Central memory CD8-positive, alpha-beta T cell (primary cell): ENCODE measurements around the gene FITM1.

Experiments used
- ATAC-seq: fragments of 150-1000 bp; cut with Tn5 transposase; replicated peaks from 2 replicates; pipeline ENCODE4 v1.10.0; 2022; ENCODE audit warnings: mild to moderate bottlenecking, moderate FRiP score, moderate number of reproducible peaks; ENCODE audit not compliant: poor library complexity, severe bottlenecking; ENCODE audit errors: extremely low read depth
- DNase-seq, 2 donors: peaks; one replicate each; pipeline ENCODE4 v3.0.0; 2021; ENCODE audit warnings: low spot score in 2 of 2
- H3K27ac Mint-ChIP-seq: one replicate; pipeline ENCODE4 v1.8.0; 2022; ENCODE audit warnings: low read depth, mild to moderate bottlenecking, moderate library complexity, mixed read lengths
- H3K27me3 Mint-ChIP-seq: one replicate; pipeline ENCODE4 v1.8.0; 2022; ENCODE audit warnings: mixed read lengths
- H3K36me3 Mint-ChIP-seq: one replicate; pipeline ENCODE4 v1.8.0; 2022; ENCODE audit warnings: mild to moderate bottlenecking, moderate library complexity, mixed read lengths; ENCODE audit not compliant: insufficient read depth
- H3K4me1 Mint-ChIP-seq: one replicate; pipeline ENCODE4 v1.8.0; 2022; ENCODE audit warnings: mixed read lengths
- H3K4me3 Mint-ChIP-seq: one replicate; pipeline ENCODE4 v1.8.0; 2022; ENCODE audit warnings: mild to moderate bottlenecking, moderate library complexity, mixed read lengths
- H3K9me3 Mint-ChIP-seq: one replicate; pipeline ENCODE4 v1.8.0; 2022; ENCODE audit warnings: mixed read lengths

The FITM1 gene

GRCh38 chr14:24092505-24093206, 37.8 kb upstream of the FITM1 start:
- no peak for ATAC-seq
- no peaks in the 10 kb centered on the region for H3K27me3 Mint-ChIP-seq

GRCh38 chr14:24093207-24093900, 37.1 kb upstream of the FITM1 start:
- H3K9me3 Mint-ChIP-seq: no peaks in the 10 kb centered on the region
- peaks cover 38% of the 10 kb centered on the region for H3K4me1 Mint-ChIP-seq
- H3K4me3 Mint-ChIP-seq: peak overlapping the region; percentile 94
- DNase-seq (no peak), ATAC-seq (no peak)
- H3K27ac Mint-ChIP-seq: peak overlapping the region; percentile 92
- no peaks in the 10 kb centered on the region for H3K27me3 Mint-ChIP-seq
- H3K36me3 Mint-ChIP-seq: peaks cover 9% of the 10 kb centered on the region

More at GRCh38 chr14:24092505-24093206, 37.8 kb upstream of the FITM1 start:
- H3K4me3 Mint-ChIP-seq: peak overlapping the region; percentile 94
- DNase-seq: no peak
- peak overlapping the region; percentile 92 for H3K27ac Mint-ChIP-seq
- H3K9me3 Mint-ChIP-seq: no peaks in the 10 kb centered on the region
- H3K36me3 Mint-ChIP-seq: peaks cover 8% of the 10 kb centered on the region
- peaks cover 38% of the 10 kb centered on the region for H3K4me1 Mint-ChIP-seq

DNA sequence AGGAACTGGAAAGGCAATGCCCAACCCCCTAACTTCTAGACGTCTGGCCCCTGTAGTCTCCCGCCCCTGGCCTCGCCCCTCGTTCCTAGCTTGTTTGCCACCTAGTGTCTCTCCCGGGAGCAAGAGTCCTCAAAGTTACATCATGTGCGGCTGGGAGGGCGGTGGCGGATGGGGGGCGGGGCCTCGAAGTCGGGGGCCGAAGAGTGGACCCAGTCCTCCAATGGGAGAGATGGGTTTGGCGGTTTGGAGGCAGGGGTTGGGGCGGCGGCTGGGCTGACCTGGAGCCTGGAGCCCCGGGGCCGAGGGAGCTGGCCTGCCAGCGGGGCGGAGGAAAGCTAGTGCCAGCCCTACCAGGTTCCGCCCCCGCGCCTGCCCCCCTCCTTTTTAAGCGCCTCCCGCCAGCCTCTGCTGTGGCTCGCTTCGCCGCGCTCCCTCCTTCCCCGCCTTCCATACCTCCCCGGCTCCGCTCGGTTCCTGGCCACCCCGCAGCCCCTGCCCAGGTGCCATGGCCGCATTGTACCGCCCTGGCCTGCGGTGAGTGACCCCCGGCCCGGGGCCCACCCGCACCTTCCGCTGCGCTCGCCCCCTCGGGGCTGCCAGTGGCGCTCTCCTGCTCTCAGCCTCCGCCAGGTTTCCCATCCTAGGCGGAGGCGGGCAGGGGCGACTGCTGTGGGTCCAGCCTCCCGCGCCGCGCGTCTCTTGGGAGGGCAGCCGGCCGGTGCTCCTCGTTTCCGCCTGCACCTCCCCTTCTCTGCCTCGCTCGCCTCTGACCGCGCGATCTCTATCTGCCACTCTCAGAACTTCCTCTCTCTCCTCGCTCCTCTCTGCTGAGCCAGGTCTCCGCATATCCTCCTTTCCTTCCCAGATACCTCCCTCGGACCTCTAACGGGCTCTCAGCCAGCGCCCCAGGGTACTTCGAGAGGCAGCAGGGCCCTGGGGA, 36.3 kb upstream of the FITM1 start, which contains the start of gene PCK2:
PCK2 (plus strand) TSS at position 411 of the 940 bp plus-strand sequence; CDS start at position 506, 95 bp downstream.
- DNase-seq (peak; percentile 41 to 47), ATAC-seq (peak; percentile 77)
- no peaks in the 10 kb centered on the region for H3K27me3 Mint-ChIP-seq
- H3K4me1 Mint-ChIP-seq: peaks cover 38% of the 10 kb centered on the region
- H3K9me3 Mint-ChIP-seq: no peaks in the 10 kb centered on the region
- H3K4me3 Mint-ChIP-seq: peak within 1 kb of the TSS; percentile 94
- peak within 1 kb of the TSS; percentile 96 for H3K27ac Mint-ChIP-seq
- peaks cover 9% of the 10 kb centered on the region for H3K36me3 Mint-ChIP-seq

DNA sequence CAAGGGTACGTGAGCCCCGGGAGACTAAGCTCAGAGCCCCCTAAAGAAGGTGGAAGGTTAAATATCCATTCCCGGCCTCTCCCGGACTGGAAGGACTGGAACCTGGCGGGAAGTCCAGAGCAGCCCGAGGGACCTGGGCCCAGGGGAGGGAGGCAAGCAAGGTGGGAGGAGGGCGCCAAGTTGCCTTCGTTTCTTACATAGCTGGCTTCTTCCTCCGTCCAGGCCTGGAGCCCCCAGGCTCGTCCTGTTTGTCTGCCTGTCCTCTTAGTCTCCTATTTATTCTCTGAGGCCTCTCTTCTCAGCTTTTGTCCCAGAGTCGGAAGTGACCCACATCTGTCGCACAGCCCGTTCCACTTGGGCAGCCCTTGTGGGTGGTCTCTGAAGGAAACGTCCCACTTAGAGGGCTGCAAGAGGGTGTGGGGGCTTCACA, 35.6 kb upstream of the FITM1 start:
- Mint-ChIP-seq H3K36me3 (peaks cover 9% of the 10 kb centered on the region), H3K4me1 (peaks cover 42% of the 10 kb centered on the region), H3K9me3 (no peaks in the 10 kb centered on the region), H3K27ac (peak overlapping the region; percentile 96), H3K4me3 (peak overlapping the region; percentile 94), H3K27me3 (no peaks in the 10 kb centered on the region)
- ATAC-seq (no peak), DNase-seq (no peak)

- H3K9me3 Mint-ChIP-seq: no peaks in the 10 kb centered on the region
- ATAC-seq: peak; percentile 17
- peaks cover 9% of the 10 kb centered on the region for H3K36me3 Mint-ChIP-seq
- H3K27ac Mint-ChIP-seq: peak overlapping the region; percentile 96
- peaks cover 40% of the 10 kb centered on the region for H3K4me1 Mint-ChIP-seq
- peak overlapping the region; percentile 94 for H3K4me3 Mint-ChIP-seq
- H3K27me3 Mint-ChIP-seq: no peaks in the 10 kb centered on the region
- DNase-seq: no peak
Observed at GRCh38 chr14:24095271-24096068, 35.0 kb upstream of the FITM1 start.

GRCh38 chr14:24096545-24097181, 33.8 kb upstream of the FITM1 start:
- no peak overlapping the region for H3K27ac Mint-ChIP-seq
- no peaks in the 10 kb centered on the region for H3K27me3 Mint-ChIP-seq
- peaks cover 36% of the 10 kb centered on the region for H3K4me1 Mint-ChIP-seq
- no peaks in the 10 kb centered on the region for H3K9me3 Mint-ChIP-seq
- peaks cover 11% of the 10 kb centered on the region for H3K36me3 Mint-ChIP-seq
- H3K4me3 Mint-ChIP-seq: peak overlapping the region; percentile 32
- DNase-seq: no peak
- no peak for ATAC-seq

DNA sequence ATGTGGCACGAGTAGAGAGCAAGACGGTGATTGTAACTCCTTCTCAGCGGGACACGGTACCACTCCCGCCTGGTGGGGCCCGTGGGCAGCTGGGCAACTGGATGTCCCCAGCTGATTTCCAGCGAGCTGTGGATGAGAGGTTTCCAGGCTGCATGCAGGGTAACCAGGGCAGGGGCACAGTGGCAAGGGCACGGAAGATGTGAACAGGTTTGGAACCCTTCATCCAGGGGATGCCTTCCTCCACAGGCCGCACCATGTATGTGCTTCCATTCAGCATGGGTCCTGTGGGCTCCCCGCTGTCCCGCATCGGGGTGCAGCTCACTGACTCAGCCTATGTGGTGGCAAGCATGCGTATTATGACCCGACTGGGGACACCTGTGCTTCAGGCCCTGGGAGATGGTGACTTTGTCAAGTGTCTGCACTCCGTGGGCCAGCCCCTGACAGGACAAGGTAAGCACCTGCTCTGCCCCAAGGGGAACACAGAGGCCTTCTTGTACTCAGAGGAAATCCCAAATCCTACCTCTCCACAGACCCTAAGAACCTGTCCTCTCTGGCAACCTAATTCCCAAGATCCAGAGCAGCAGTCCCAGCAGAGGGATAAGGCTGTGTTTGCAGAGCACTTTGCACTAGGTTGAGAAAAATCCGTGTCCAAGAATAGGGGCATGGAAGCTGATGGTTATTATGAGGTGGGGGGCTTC, 32.1 kb upstream of the FITM1 start:
- no peak for DNase-seq
- H3K27ac Mint-ChIP-seq: no peak overlapping the region
- peaks cover 31% of the 10 kb centered on the region for H3K4me1 Mint-ChIP-seq

DNA sequence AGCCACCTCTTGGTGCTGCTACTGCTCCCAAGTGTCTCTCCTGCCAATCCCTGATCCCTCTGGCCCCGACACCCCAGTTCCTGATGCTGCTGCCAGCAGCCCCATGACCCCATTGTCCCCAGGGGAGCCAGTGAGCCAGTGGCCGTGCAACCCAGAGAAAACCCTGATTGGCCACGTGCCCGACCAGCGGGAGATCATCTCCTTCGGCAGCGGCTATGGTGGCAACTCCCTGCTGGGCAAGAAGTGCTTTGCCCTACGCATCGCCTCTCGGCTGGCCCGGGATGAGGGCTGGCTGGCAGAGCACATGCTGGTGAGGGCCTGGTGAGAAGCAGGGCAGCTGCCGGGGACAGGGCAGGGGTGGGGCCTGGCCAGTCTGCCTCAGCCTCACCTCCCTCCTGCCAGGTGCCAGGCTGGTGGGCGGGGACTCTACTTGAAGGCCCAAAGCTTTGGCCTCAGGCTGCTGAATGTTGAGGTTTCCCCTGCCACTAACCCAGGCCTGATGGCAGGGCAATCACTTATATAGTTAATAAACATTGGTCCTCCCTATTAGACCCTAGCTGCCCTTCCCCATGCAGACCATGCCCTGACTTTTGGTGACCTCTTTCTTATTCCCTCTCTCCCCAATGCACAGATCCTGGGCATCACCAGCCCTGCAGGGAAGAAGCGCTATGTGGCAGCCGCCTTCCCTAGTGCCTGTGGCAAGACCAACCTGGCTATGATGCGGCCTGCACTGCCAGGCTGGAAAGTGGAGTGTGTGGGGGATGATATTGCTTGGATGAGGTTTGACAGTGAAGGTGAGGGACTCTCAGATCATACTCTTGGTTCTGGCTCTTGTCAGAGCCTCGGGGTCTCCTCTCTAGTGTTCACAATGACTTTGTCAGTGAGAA, 31.3 kb upstream of the FITM1 start:
- no peak overlapping the region for H3K4me3 Mint-ChIP-seq
- H3K27ac Mint-ChIP-seq: peak overlapping the region; percentile 61
- H3K9me3 Mint-ChIP-seq: no peaks in the 10 kb centered on the region
- no peak for DNase-seq
- no peaks in the 10 kb centered on the region for H3K27me3 Mint-ChIP-seq
- H3K36me3 Mint-ChIP-seq: peaks cover 16% of the 10 kb centered on the region
- ATAC-seq: no peak
- H3K4me1 Mint-ChIP-seq: peaks cover 27% of the 10 kb centered on the region

More for the DNA sequence above, 32.1 kb upstream of the FITM1 start:
- no peaks in the 10 kb centered on the region for H3K9me3 Mint-ChIP-seq
- H3K36me3 Mint-ChIP-seq: peaks cover 16% of the 10 kb centered on the region
- no peaks in the 10 kb centered on the region for H3K27me3 Mint-ChIP-seq
- no peak overlapping the region for H3K4me3 Mint-ChIP-seq
- no peak for ATAC-seq

GRCh38 chr14:24100197-24100981, 30.1 kb upstream of the FITM1 start:
- H3K4me1 Mint-ChIP-seq: peaks cover 16% of the 10 kb centered on the region
- H3K4me3 Mint-ChIP-seq: no peak overlapping the region
- DNase-seq (no peak), ATAC-seq (no peak)
- H3K27ac Mint-ChIP-seq: peak overlapping the region; percentile 61
- no peaks in the 10 kb centered on the region for H3K9me3 Mint-ChIP-seq
- H3K36me3 Mint-ChIP-seq: peaks cover 11% of the 10 kb centered on the region
- no peaks in the 10 kb centered on the region for H3K27me3 Mint-ChIP-seq

DNA sequence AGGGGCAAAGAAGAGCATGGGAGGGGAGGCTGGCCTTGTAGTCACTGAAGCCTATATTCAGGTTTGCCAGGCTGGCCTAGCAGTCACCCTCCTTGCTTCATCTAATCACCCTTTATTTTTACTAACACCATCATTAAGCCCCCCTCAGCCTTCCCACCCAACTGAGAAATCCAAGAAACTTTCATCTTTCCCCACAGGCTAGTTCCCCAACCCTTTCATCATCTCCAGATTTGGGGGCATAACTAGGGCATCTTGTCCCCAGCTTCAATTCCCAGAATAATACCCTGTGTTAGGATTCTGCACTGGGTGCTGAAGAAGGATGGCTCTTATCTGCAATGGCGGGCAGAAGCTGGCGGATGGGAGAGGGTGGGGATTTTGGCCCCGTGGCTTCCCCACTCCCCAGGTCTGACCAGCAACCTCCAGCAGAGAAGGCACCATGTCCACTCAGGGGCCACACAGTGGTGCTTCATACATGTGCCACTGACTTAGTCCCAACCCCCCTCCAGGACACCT, 29.4 kb upstream of the FITM1 start:
- peaks cover 11% of the 10 kb centered on the region for H3K36me3 Mint-ChIP-seq
- H3K4me3 Mint-ChIP-seq: no peak overlapping the region
- ATAC-seq (no peak), DNase-seq (no peak)
- peaks cover 10% of the 10 kb centered on the region for H3K4me1 Mint-ChIP-seq
- H3K27me3 Mint-ChIP-seq: no peaks in the 10 kb centered on the region
- H3K27ac Mint-ChIP-seq: no peak overlapping the region
- H3K9me3 Mint-ChIP-seq: no peaks in the 10 kb centered on the region
